Activated CD4-positive, CD25-positive, alpha-beta regulatory T cell treated with anti-CD3 and anti-CD28 coated beads, Interleukin-2, amount 50 U/mL, for 72 hours (primary cell): ENCODE data around the gene TTC8.
"Not testable (repeated sequence)": the region's sequence is repeated elsewhere in the genome, so short reads cannot be mapped to it uniquely, and the experiment has no call there.

ENCODE experiments used
- DNase-seq: peaks from one replicate; pipeline ENCODE4 v3.0.0; 2021

The TTC8 gene

DNA sequence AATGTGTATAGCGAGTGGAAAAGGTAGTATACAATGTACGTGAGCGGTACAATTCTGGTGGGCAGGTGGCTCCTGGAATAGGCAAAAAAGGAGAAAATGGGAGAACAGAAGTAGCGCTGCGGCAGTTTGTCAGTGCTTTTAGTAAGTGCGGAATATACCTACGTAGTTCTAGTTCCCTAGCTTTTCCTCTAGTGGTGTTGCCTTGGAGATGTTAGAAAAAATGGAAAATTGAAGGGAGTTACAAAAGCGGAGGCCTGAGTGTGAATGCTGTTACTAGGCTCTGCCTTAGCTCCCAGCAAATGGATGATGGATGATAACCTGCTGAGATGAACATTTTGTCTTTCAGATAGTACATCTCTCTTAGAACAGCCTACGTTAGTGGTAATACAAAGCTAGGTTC, 1.1 kb downstream of the TTC8 start:
- DNase-seq, result no peak

DNA sequence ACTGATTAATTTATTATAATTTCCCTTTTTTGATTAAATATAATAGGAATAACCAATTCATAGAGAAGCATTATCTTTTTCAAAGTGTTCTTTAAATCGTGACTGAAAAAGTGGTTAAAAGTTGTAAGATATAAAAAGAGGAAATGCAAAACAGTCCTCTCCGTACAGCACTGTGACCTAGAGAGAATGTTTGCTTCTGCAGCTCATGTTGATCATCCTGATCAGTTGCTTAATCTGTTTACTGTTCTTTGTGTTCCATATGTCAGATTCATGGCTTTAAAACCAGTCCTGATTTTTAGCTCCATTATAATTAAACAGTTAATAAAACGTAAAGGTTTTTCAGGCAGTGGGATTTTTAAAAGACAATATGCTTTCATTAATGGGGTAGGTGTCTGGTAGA, 4.7 kb downstream of the TTC8 start:
- DNase-seq, result no peak

DNA sequence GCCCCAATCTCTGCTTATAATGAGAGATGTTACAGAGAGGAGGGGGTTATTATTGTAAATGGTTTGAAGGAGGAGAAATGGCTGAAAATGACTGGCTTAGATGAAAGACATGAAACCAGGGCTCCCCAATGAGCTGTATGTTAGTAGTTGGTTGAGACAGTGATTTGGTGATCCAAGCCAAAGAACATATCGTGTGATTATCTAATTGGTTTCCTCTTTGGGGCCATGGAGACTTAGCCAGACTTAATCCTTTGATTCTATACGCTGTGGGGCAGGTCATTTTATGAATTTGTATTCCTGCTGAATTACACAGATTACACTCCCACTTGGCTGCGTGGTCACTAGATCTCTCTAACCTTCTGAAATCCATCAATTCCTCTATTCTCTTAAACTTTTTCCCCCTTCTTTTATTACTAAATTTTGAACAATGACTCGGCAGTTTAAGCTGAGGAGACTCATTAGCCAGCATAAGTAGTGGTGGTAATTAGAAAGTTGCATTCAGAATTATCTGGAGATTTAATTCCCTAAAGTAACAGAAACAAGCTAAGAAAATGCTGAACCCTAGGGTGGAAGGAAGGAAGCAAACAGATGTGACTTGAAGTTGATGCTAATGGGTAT, 5.3 kb downstream of the TTC8 start:
- no peak for DNase-seq

DNA sequence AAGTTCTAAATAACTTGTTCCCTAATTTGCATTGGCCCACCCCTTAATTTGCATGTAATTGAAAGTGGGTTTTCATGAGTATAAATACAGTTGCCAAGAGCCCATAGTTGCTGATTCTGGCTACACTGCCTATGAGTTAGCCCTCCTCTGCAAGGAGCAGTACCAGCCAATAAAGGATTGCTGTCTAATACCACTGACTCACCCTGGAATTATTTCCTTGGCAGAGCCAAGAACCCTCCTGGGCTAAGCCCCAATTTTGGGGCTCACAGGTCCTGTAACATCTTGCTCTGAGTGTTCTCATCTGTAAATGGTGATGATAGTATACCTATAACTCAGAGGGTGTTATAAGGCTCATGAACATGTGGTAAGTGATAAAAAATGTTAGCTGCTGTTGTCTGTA, 6.8 kb downstream of the TTC8 start:
- no peak for DNase-seq

DNA sequence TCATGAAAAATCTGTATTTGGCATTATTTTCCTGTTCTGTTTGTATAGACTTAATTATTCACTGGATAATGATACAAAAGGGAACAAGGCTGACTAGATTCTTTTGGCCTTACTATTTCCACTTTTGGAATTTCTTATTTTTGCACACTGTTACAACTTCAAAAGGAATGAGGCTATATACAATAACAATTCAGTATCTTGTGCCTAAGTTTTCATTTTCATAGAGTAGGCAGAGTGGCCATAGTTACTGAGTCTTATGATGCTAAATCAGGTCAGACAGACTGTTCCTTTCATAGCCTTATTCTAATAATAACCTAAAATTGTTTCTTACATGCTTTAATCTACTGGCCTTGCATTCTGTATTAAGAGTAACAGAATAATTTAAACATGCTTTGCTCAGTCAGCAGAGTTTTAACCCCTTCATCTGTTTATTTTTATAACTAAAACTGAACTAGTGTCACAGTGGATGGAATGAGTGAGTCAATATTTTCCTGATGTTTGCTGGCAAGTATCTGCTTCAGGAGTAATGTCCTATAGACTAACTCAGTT, 10.5 kb downstream of the TTC8 start:
- DNase-seq, result no peak

DNA sequence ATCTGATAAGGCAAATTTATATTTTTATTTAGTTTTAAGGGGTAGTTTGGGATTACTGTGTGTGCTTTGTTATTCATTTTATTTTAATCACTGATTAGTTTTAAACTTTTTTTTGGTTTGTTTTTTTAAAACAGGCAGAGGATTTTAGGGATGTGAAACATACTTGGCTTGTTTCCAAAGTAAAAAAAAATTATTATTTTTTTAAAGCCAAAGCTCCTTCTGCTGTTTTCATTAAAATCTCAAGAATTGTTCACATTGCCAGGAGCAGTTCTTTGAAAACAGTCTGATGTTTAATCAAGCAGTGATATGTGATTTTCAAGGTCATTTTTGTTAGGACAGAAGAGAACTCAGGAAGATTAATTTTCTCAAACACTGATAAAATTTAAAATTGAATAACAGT, 11.2 kb downstream of the TTC8 start:
- no peak for DNase-seq

DNA sequence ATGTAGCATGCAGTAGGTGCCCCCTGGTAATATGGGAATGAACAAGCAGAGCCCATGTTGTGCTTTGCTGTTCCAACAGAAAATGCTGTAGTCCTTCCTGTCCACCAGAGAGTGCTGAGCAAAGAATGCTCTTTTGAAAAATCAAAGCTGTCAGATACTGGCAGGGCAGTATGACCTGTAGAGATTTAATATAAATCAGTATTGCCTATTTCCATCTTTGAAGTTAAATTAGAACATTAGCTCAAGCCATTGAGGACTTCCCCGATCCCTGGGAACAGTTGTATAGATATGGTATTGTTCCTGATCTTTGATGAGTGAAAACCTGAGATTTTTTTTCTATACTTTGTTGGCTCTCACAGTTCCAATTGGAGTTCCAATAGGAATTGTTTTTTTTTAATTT, 13.0 kb downstream of the TTC8 start:
- DNase-seq, result no peak

DNA sequence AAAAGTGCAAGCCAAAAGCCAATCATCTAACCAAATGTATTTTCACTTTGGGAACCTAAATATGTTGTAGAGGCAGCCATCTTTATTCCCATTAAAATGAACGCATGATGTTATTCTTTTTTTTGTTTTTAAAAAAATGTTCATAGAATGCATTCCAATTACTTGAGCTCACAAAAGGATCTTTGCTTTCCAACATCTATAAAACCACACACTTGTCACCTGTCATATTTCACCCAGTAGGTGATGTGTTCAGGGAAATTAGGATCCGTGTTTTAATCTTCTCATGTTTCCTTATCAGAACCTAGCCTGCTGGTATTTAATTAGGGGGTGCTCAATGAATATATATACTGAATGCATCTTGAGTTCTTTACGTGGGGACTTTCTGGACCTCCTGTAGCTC, 13.6 kb downstream of the TTC8 start:
- no peak for DNase-seq

DNA sequence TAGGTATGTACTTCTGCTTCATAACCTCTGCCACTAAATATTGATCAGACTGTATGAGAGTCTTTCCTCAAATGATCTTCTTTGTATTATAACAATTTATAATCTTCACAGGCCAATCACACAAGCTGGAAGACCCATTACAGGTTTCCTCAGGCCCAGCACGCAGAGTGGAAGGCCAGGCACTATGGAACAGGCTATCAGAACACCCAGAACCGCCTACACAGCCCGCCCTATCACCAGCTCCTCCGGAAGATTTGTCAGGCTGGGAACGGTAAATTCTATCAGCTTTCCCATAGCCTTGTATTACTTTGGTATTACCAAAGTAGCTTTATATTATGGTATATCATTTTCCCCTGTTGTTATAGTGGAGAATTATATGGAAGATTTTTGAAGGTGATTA, 16.5 kb downstream of the TTC8 start:
- DNase-seq, result no peak

DNA sequence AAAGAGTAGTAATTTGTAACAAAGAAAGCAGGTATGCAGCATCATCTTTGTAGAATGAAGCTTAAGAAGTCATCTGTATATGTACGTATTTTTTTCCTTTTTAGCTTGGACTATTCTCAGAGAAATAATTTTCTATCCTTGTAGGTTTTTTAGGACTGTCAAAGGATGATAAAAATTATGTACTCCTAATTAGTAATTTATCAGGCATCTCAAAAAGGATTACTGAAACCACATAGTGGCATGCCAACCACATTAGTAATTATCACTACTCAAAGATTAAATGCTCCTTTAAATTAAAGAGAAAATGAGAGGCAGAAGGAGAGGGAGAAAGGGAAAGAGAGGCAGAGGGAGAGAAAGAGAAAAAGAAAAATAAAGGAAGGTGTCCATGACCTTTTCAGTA, 17.3 kb downstream of the TTC8 start:
- no peak for DNase-seq

DNA sequence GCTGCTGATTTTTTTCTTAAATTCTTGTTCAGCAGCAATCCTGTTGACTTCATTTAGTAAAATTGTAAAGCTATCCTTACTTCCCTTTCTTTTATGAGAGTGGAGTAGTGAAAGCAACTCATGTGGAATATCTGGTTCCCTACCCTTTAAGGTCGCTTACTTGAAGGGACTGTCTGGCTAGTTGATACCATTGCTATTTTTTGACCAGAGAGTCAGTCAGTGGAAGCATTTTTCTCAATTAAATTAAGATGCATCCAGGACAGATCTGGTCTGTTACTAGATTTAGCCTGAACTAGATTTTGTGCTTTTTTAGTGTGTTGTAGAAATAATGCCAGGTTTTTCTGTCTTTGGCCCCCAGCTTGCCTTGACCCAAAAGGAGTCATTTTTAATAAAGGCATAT, 18.0 kb downstream of the TTC8 start:
- DNase-seq, result no peak

DNA sequence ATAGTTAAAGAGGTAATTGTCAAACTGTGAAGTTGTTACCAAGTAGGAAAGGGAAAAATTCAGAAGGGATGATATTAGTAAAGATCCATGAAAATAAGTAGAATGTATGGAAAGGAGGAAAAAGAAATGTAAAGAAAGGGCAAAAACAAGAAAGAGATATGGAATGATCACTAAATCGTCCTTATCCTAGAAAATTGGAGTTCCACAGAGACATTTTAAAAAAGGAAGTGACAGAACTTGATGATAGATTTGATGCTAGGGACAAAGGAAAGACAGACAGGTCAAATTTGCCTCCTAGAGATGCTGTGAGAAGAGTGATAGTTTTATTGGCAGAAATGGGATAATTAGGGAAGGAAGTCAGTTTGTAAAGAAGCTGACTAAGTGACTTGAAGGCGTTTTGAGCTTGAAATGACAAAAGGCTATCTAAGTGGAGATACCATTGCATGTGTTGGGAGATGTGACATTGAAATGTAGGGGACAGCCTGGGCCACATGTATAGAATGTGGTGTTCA, 20.6 kb downstream of the TTC8 start:
- DNase-seq, result no peak

DNA sequence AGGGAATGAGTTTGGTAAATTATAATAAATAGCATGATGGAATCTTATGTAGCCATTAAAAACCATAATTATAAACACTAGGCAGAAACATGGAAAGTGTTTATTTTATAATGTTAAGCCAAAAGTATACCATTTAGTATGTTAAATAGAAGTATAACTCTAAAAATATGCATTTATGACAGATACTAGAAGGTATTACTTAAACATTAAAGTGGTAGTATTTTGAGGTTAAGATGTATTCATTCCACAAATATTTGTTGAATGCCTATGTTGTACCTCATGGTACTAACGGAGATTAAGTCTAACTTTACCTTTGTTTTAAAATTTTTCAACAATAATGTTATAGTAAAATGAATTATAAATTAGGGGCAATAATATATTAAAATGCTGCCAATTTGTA, 24.1 kb downstream of the TTC8 start:
- DNase-seq, result no peak

DNA sequence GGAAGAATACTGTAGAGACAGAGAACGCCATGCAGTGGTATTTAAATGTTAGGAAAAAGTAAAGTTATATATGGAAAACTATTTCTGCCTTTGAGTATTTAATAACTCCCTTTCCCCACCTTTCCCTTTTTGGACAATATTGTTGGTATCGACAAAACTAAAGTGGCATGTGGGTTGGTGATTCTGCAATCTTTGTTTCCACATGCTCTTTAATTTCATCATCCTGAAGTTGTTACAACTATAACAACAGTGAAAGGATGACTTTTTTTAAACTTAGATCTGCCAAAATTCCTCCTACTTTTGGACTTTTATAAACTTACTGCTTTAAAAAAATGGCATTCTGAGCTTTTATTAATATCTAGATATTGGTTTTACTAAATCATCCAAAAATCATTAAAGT, 25.3 kb downstream of the TTC8 start:
- DNase-seq, result no peak

DNA sequence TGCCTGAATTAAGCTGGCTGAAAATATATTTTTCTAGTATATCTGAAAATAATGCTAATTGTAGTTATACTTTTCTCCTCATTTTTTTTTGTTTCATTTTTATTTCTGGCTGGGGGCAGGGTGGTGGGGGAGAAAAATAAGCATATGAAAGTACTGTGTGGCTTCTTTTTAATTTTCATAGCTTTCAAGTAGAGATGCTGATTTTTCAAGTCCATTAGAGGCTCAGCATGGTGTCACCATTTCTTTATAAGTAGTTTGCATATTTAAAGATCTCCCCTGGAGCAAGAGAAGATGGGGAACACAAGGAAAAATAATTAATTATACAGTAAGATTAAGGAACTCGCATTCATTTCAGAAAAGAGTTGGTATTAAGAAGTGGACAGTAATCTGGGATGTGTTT, 27.1 kb downstream of the TTC8 start:
- DNase-seq, result no peak

DNA sequence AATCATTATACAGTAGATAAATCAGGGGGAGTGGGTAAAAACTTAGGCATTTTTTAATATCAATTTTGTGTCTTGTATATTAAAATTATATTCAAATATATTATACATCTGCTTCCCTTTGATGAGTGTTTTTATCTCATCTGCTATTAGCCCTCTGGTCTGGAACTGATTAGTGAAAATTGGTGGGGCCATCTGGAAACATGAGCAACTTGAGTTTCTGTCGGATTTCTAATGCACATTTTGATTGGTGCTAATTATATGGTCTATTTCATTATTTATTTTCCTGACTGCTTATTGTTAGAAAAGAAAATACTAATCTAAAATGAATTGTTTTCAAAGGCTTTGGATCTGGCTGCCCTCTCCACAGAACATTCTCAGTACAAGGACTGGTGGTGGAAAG, 28.2 kb downstream of the TTC8 start:
- no peak for DNase-seq

DNA sequence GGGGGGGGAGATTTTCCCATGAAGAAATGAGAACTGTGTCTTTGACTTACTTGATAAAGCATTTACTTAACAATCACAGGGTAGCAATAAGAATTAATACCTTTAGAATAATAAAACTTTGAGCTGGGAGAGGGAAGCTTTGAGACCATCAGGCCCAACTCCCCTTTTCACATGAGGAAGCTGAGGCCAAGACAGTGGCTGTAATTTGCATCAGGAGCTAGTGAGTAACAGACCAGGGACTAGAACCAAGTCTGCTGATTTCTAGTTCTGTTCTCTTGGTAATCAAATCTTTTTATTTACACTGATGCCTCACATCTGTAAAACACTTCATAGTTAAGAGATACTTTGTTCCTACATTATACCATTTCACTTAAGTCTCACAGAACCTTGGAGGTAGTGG, 28.7 kb downstream of the TTC8 start:
- no peak for DNase-seq

DNA sequence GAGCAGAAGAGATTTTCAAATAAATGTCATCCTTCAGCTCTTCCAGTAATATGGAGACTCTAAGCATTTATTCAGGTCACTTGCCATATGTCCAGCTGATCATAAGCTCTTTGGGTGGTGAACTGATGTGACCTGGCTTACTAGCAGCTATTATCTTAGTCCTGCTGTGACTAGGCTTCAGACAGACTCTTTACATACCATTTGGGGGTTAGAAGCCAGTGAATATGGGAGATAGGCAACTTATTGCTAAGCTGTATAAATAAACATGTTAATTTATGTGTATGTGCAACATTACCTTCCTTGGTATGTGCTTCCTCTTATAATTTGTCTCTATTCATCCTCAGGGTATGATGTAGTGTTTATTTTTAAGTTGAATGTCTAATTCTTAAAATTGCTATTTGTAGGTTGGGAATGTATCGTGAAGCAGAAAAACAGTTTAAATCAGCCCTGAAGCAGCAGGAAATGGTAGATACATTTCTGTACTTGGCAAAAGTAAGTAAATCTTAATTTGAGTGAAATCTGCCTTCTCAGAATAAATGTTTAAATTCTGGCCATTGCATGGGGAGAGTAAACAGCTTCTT, 32.4 kb downstream of the TTC8 start:
- no peak for DNase-seq

DNA sequence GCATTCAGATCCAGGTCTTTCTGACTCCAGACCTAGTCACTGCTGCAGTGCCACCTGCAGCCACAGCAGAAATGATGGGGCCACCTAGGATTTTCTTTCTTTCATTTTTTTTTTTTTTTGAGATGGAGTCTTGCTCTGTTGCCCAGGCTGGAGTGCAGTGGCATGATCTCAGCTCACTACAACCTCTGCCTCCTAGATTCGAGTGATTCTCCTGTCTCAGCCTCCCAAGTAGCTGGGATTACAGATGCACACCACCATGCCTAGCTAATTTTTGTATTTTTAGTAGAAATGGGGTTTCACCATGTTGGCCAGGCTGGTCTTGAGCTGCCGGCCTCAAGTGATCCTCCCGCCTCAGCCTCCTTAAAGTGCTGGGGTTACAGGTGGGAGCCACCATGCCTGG, 33.4 kb downstream of the TTC8 start:
- not testable (repeated sequence) for DNase-seq

DNA sequence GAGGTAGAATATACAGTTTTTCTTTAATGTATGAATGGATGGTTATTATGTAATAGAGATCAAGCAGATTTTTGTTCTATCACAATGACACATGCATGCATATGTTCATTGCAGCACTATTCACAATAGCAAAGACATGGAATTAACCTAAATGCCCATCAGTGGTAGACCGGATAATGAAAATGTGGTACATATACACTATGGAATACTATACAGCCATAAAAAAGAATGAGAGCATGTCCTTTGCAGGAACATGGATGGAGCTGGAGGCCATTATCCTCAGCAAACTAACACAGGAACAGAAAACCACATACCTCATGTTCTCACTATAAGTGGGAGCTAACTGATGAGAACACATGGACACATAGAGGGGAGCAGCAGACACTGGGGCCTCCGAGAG, 34.7 kb downstream of the TTC8 start:
- DNase-seq, result not testable (repeated sequence)

DNA sequence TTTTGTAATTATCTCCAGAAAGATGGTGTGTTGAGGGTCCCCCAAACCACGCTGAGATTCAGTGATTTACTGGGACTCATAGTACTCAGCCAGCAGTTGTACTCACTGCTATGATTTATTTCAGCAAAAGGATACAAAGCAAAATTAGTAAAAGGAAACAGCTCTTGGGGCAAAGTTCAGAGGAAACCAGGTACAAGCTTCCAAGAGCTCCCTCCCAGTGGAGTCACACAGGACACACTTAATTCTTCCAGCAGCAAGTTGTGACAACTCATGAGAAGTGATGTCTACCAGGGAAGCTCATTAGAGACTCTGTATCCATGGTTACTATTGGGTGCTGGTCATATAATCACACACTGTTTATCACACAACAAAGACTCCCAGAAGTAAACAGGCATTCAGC, 38.7 kb downstream of the TTC8 start:
- DNase-seq, result no peak

DNA sequence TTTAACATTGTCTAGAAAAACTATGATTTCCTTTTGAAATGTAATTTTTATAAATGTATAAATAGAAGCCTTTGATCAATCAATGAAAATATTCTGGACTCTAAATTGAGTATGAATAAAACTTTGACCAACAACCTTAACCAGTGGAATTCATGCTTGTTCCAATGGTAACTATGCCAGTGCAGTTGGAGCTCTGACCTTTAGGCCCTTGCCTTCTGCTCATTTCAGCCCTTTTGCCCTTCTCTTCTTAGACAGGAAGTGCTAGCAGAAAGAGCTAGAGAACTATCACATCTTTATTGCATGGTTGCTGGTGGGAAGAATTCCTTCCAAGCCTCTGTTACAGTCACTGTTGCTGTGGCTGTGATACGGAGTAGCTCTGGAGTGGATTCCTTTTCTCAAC, 39.7 kb downstream of the TTC8 start:
- no peak for DNase-seq

DNA sequence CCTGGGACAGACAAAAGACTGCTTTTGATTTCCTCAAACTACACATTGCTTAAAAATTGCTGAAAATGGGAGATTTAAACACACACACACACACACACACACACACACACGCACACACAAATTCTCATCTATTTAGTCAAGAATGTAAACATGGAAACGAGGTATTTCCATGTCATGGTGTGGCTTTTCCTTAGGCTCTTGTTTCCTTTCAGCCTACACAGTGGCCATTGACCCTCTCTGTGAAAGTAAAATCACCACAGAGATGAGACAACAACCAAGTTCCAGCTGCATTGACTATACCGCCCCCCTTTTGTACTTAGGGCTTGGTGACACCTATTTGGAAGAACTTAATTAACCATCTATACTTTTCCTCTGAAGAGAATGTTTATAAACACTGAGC, 41.9 kb downstream of the TTC8 start:
- no peak for DNase-seq

DNA sequence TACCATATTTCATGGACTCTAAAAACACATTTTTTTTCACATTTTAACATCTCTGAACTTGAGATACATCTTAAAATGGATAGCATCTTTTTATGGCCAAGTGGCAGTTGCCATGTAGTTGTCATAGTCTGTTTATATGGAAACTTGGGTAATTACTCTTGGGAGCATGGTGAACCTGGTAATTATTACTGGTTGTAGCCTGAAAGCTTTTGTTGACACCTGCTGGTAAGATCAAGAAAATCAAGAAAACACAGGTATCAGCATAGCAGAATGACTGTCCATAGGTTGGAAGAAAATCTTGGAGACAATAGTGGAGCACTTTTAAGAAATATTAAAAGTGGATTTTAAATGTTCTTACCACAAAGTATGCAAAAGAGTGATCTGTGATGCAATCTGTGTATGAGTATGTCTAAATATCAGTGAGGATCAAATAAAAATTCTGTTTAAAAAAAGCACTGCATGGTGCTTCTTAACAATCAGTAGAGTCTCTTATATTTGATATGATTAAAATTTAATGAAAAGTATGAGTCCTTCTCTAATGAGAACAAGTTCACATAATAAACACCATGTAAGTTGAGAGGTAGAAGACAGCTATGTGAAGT, 44.2 kb downstream of the TTC8 start:
- no peak for DNase-seq

DNA sequence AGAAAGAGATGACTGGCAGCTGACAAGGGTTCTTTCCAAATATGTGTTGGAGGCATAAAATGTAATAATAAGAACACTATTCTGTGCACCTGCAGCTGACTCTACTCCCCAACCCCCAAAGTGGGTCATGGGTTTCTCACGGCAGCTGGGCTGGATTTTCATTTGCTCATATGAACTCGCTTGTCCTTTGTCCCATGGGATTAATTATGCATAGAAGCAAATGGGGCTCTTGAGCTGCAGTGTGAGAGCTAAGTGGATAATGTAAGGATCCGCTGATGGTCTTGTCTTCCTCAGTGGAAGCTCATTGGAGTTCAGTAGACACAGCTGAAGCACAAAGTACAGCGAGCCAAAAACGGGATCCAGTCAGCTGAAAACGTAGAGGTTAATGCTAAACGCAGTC, 46.3 kb downstream of the TTC8 start:
- DNase-seq, result no peak
